HCT116 (cell line): ENCODE data around the gene MAGEC2. TPM values are rescaled to one million over a fixed set of nuclear protein-coding genes. Genes with fewer than 3 reads are reported as not detected.

Experiments used
- ATAC-seq: fragments of 200-7000 bp; cut with Tn5 transposase; 2 replicates; pipeline ENCODE4 v1.9.1; 2020; ENCODE audit warnings: mild to moderate bottlenecking, moderate library complexity
- BruUV-seq: library from RNA; stranded (reverse); fragments of 400-500 nt; replicated peaks from 2 replicates; lab custom pipeline; 2021; lab: Mats Ljungman, UMichigan
- CTCF ChIA-PET: fragments of 300-600 bp; sonication (Branson Sonifier 250); formaldehyde crosslinking; loops from one replicate; lab custom pipeline; 2021; ENCODE audit warnings: antibody characterized with exemption; lab: Charles Lee
- POLR2A ChIA-PET: fragments of 300-600, 350-600 bp; sonication (Branson Sonifier 250); formaldehyde crosslinking; loops from one replicate; lab custom pipeline; 2021; ENCODE audit warnings: antibody characterized with exemption; lab: Charles Lee
- RAD21 ChIA-PET, 2 experiments: fragments of 300-600 bp; sonication (Branson Sonifier 250); formaldehyde crosslinking; loops; one replicate each; lab custom pipeline; 2023; ENCODE audit warnings: low total read pairs in 2 of 2; ENCODE audit not compliant: uncharacterized antibody in 2 of 2, unreplicated experiment in 2 of 2, low non-redundant PET in 1 of 2; lab: Charles Lee
- DNase-seq: peaks from one replicate; pipeline ENCODE4 v3.0.0-alpha.2; 2010; ENCODE audit warnings: low read depth, low spot score
- H2AFZ ChIP-seq: fragments of 200-600 bp; shearing (Covaris generic), sonication (generic); 2 replicates; pipeline ENCODE4 v1.6.1; 2017; ENCODE audit warnings: low read depth, mixed run types, mixed read lengths, antibody characterized with exemption, low read length; ENCODE audit not compliant: poor library complexity, severe bottlenecking
- H3K27ac ChIP-seq: 2 replicates; pipeline ENCODE4 v1.5.1; 2012; ENCODE audit warnings: low read depth, low read length
- H3K27me3 ChIP-seq: fragments of 200-600 bp; sonication (generic); 2 replicates; pipeline ENCODE4 v1.6.1; 2016; ENCODE audit warnings: mixed run types, low read length, mixed read lengths; ENCODE audit not compliant: insufficient read depth
- H3K36me3 ChIP-seq, 2 experiments: fragments of 200-500 bp in 1 of 2; fragments of 200-600 bp in 1 of 2; sonication (Bioruptor generic) in 1 of 2; sonication (generic) in 1 of 2; 2 replicates each; pipeline versions ENCODE4 v1.5.1 to v1.6.1; 2014 to 2016; ENCODE audit warnings: low read length in 2 of 2, inconsistent platforms in 1 of 2, mixed read lengths in 1 of 2, mixed run types in 1 of 2; ENCODE audit not compliant: insufficient read depth in 2 of 2, control insufficient read depth in 1 of 2
- H3K4me1 ChIP-seq, 2 experiments: fragments of 200-600 bp in 1 of 2; sonication (generic) in 1 of 2; 2 replicates each; pipeline versions ENCODE4 v1.5.1 to v1.6.1; 2012 to 2017; ENCODE audit warnings: low read length in 2 of 2, inconsistent platforms in 1 of 2, mild to moderate bottlenecking in 1 of 2, mixed read lengths in 1 of 2, mixed run types in 1 of 2, moderate library complexity in 1 of 2; ENCODE audit not compliant: insufficient read depth in 2 of 2, control insufficient read depth in 1 of 2
- H3K4me2 ChIP-seq: fragments of 200-600 bp; sonication (generic); 2 replicates; pipeline ENCODE4 v1.6.1; 2017; ENCODE audit warnings: mixed run types, low read length, mixed read lengths
- H3K4me3 ChIP-seq, 2 experiments: fragments of 200-600 bp in 1 of 2; sonication (generic) in 1 of 2; replicated peaks in 1 of 2; 2 replicates each; pipeline ENCODE4 v1.5.1; 2011 to 2016; ENCODE audit warnings: low read length in 2 of 2, control low read depth in 1 of 2, low read depth in 1 of 2, mild to moderate bottlenecking in 1 of 2, mixed read lengths in 1 of 2, mixed run types in 1 of 2
- H3K79me2 ChIP-seq: fragments of 200-600 bp; sonication (generic); 2 replicates; pipeline ENCODE4 v1.6.1; 2017; ENCODE audit warnings: mild to moderate bottlenecking, mixed run types, low read length, moderate library complexity, mixed read lengths; ENCODE audit not compliant: insufficient read depth
- H3K9ac ChIP-seq: fragments of 200-600 bp; sonication (generic); 2 replicates; pipeline ENCODE4 v1.6.1; 2016; ENCODE audit warnings: low read length, mixed read lengths
- H3K9me2 ChIP-seq: fragments of 200-600 bp; sonication (generic), shearing (Covaris generic); 2 replicates; pipeline ENCODE4 v1.6.1; 2017; ENCODE audit warnings: mixed run types, mild to moderate bottlenecking, moderate library complexity; ENCODE audit not compliant: insufficient read depth
- H3K9me3 ChIP-seq, 2 experiments: fragments of 200-500 bp in 1 of 2; fragments of 200-600 bp in 1 of 2; sonication (Bioruptor generic) in 1 of 2; sonication (generic) in 1 of 2; 2 replicates each; pipeline ENCODE4 v1.6.1; 2014 to 2017; ENCODE audit warnings: low read length in 2 of 2, mixed read lengths in 2 of 2, inconsistent platforms in 1 of 2, low read depth in 1 of 2, mild to moderate bottlenecking in 1 of 2, mixed run types in 1 of 2, moderate library complexity in 1 of 2; ENCODE audit not compliant: control insufficient read depth in 1 of 2, insufficient read depth in 1 of 2
- H4K20me1 ChIP-seq: fragments of 200-600 bp; sonication (generic), shearing (Covaris generic); 2 replicates; pipeline ENCODE4 v1.6.1; 2017; ENCODE audit warnings: mixed run types, mild to moderate bottlenecking, moderate library complexity; ENCODE audit not compliant: insufficient read depth
- CBX3 ChIP-seq: IDR thresholded peaks from 2 replicates; pipeline ENCODE4 v1.6.1; 2012; ENCODE audit warnings: low read depth
- CTCF ChIP-seq, 3 experiments: fragments of 200-600 bp in 1 of 3; sonication (generic) in 1 of 3; IDR thresholded peaks in 2 of 3; conservative IDR thresholded peaks in 1 of 3; 2 replicates each; pipeline ENCODE4 v1.5.1; 2012 to 2017; ENCODE audit warnings: low read depth in 2 of 3, low read length in 2 of 3, antibody characterized with exemption in 1 of 3, borderline replicate concordance in 1 of 3, control low read depth in 1 of 3, mild to moderate bottlenecking in 1 of 3, mixed read lengths in 1 of 3, mixed run types in 1 of 3, moderate library complexity in 1 of 3; ENCODE audit not compliant: insufficient read depth in 1 of 3
- ELF1 ChIP-seq: IDR thresholded peaks from 2 replicates; pipeline ENCODE4 v1.6.1; 2012; ENCODE audit warnings: low read depth, borderline replicate concordance
- EZH2 ChIP-seq: fragments of 200-600 bp; sonication (generic); IDR thresholded peaks from 2 replicates; pipeline ENCODE4 v1.6.1; 2017; ENCODE audit warnings: antibody characterized with exemption, mixed run types
- FOSL1 ChIP-seq: IDR thresholded peaks from 2 replicates; pipeline ENCODE4 v1.6.1; 2012; ENCODE audit warnings: low read depth
- MAX ChIP-seq: IDR thresholded peaks from 2 replicates; pipeline ENCODE4 v1.6.1; 2012
- POLR2AphosphoS5 ChIP-seq: IDR thresholded peaks from 2 replicates; pipeline ENCODE4 v1.6.1; 2011; ENCODE audit warnings: mild to moderate bottlenecking, low read depth, low read length, moderate library complexity
- SP1 ChIP-seq: IDR thresholded peaks from 2 replicates; pipeline ENCODE4 v1.6.1; 2012; ENCODE audit warnings: low read depth
- SRF ChIP-seq: IDR thresholded peaks from 2 replicates; pipeline ENCODE4 v1.6.1; 2012; ENCODE audit warnings: low read depth
- YY1 ChIP-seq: IDR thresholded peaks from 2 replicates; pipeline ENCODE4 v1.6.1; 2011; ENCODE audit warnings: low read length, low read depth, moderate library complexity, mild to moderate bottlenecking; ENCODE audit not compliant: insufficient replicate concordance; ENCODE audit errors: extremely low read depth
- ZBTB33 ChIP-seq: IDR thresholded peaks from 2 replicates; pipeline ENCODE4 v1.6.1; 2011; ENCODE audit warnings: mild to moderate bottlenecking, low read length, moderate library complexity; ENCODE audit not compliant: insufficient replicate concordance; ENCODE audit errors: extremely low read depth
- ZFX ChIP-seq: fragments of 450-650 bp; IDR thresholded peaks from 2 replicates; pipeline ENCODE4 v1.6.1; 2017
- intact Hi-C: fragments of 100-400 bp; cut with micrococcal nuclease; formaldehyde crosslinking; loops from 2 replicates; pipeline ENCODE4 v1.10.0; 2022
- total RNA-seq: library from RNA; stranded (reverse); gene quantifications from one replicate; pipeline ENCODE4 v1.2.1, GENCODE V29; 2021; ENCODE audit not compliant: unreplicated experiment

Gene MAGEC2
- total RNA-seq, 1 experiment from 2014 or later: not detected

GRCh38 chrX:142251202-142251601, 46.1 kb upstream of the MAGEC2 start:
- no peak for DNase-seq
- TF ChIP-seq ZFX (no peak), MAX (no peak), ELF1 (no peak), FOSL1 (no peak), SP1 (no peak), SRF (no peak), POLR2AphosphoS5 (no peak), EZH2 (no peak), CTCF (IDR thresholded peaks at IDR 0.05 in 2 of 3, conservative IDR thresholded peaks at IDR 0.05 in 1 of 3; ENCODE audit: borderline replicate concordance in 1 of 3, insufficient read depth in 1 of 3, low read depth in 2 of 3, low read length in 2 of 3) (no peak), ZBTB33 (no peak), CBX3 (no peak), YY1 (no peak)
- no peak for ATAC-seq
- H2AFZ ChIP-seq: no peak overlapping the region
- ChIA-PET CTCF (no interaction called here), RAD21 (no interaction called here), POLR2A (no interaction called here)
- intact Hi-C loops: no loop called here
- no peaks in the 10 kb centered on the region for H3K9me2 ChIP-seq
- H3K27me3 ChIP-seq: no peaks in the 10 kb centered on the region
- no peak overlapping the region for H3K27ac ChIP-seq
- H3K79me2 ChIP-seq: no peaks in the 10 kb centered on the region
- H3K4me1 ChIP-seq: no peaks in the 10 kb centered on the region
- H3K4me2 ChIP-seq: no peak overlapping the region
- no peaks in the 10 kb centered on the region for H3K36me3 ChIP-seq
- no peaks in the 10 kb centered on the region for H3K9me3 ChIP-seq
- BruUV-seq: no TSS peak
- H4K20me1 ChIP-seq: no peaks in the 10 kb centered on the region
- no peak overlapping the region for H3K9ac ChIP-seq
- H3K4me3 ChIP-seq: no peak overlapping the region
